Kidney (tissue), 14 donors: ENCODE results near the gene ZNF692. TPM values are rescaled to one million over a fixed set of nuclear protein-coding genes. Genes with fewer than 3 reads are reported as not detected.

Source experiments
- DNase-seq, 5 donors: peaks; one replicate each; pipeline ENCODE4 v3.0.0-alpha.2; 2013 to 2020
- FAIRE-seq: peaks from 2 replicates; lab custom pipeline; 2012; peaks lifted over from hg19 to GRCh38; lab: Jason Lieb, UNC
- H3K27ac ChIP-seq, 2 donors: one replicate each; pipeline ENCODE4 v1.7.0; 2013; ENCODE audit warnings: low read depth in 2 of 2, low read length in 2 of 2, inconsistent platforms in 1 of 2
- H3K27me3 ChIP-seq: one replicate; pipeline ENCODE4 v1.7.1; 2013; ENCODE audit warnings: low read length, inconsistent platforms; ENCODE audit not compliant: control insufficient read depth, insufficient read depth
- H3K36me3 ChIP-seq, 3 donors: one replicate each; pipeline versions ENCODE4 v1.7.0 to v1.7.1; 2013; ENCODE audit warnings: low read length in 3 of 3, control low read depth in 1 of 3, inconsistent platforms in 1 of 3; ENCODE audit not compliant: insufficient read depth in 3 of 3, control insufficient read depth in 2 of 3
- H3K4me1 ChIP-seq, 3 donors: one replicate each; pipeline versions ENCODE4 v1.7.0 to v1.7.1; 2013; ENCODE audit warnings: low read length in 3 of 3, inconsistent platforms in 1 of 3, low read depth in 1 of 3; ENCODE audit not compliant: control insufficient read depth in 2 of 3, insufficient read depth in 2 of 3
- H3K4me3 ChIP-seq, 3 donors: one replicate each; pipeline versions ENCODE4 v1.7.0 to v1.8.1; 2013; ENCODE audit warnings: low read length in 3 of 3, control low read depth in 1 of 3, inconsistent platforms in 1 of 3
- H3K9ac ChIP-seq, 3 donors: one replicate each; pipeline versions ENCODE4 v1.7.0 to v1.7.1; 2013; ENCODE audit warnings: low read length in 3 of 3, control low read depth in 1 of 3, inconsistent platforms in 1 of 3
- H3K9me3 ChIP-seq, 3 donors: one replicate each; pipeline versions ENCODE4 v1.7.0 to v1.7.1; 2013; ENCODE audit warnings: low read length in 3 of 3, control low read depth in 1 of 3, inconsistent platforms in 1 of 3; ENCODE audit not compliant: control insufficient read depth in 2 of 3, insufficient read depth in 1 of 3
- CTCF ChIP-seq: IDR thresholded peaks from 3 replicates; pipeline ENCODE4 v1.5.1; 2012; ENCODE audit warnings: mild to moderate bottlenecking, moderate library complexity, borderline replicate concordance; ENCODE audit not compliant: insufficient read depth; ENCODE audit errors: extremely low read depth
- intact Hi-C: fragments of 100-400 bp; cut with DNase I; formaldehyde crosslinking; loops from one replicate; pipeline ENCODE4 v1.11.1; 2022
- polyA plus RNA-seq: library from polyadenylated mRNA; stranded (reverse); fragments of 350-450 nt; fragmentation: Illumina TruSeq; extraction: RNeasy Lipid Tissue Mini Kit (QIAGEN cat#74804); gene quantifications from one replicate; pipeline ENCODE4 v1.2.3, GENCODE V29; 2014; ENCODE audit warnings: low read depth, low replicate concordance; ENCODE audit not compliant: insufficient read depth
- total RNA-seq: library from RNA; stranded (reverse); fragmentation: NEBNext Ultra II Directional; extraction: Animal tissue kit (Norgen Biotek cat#: 25700); gene quantifications from one replicate; pipeline ENCODE4 v1.2.1, GENCODE V29; 2021
- donor health status: control.
- donor health status: control.
- donor health status: control.
- donor health status: control.
- donor health status: control.
- donor health status: DM: yes; HTN: yes; CAD: no.
- donor health status: Normal renal cell carcinoma (clear cell type).

Gene ZNF692
- total and polyA plus RNA-seq, 2 donors from 2014 or later = 29.6 to 34.4 TPM

DNA sequence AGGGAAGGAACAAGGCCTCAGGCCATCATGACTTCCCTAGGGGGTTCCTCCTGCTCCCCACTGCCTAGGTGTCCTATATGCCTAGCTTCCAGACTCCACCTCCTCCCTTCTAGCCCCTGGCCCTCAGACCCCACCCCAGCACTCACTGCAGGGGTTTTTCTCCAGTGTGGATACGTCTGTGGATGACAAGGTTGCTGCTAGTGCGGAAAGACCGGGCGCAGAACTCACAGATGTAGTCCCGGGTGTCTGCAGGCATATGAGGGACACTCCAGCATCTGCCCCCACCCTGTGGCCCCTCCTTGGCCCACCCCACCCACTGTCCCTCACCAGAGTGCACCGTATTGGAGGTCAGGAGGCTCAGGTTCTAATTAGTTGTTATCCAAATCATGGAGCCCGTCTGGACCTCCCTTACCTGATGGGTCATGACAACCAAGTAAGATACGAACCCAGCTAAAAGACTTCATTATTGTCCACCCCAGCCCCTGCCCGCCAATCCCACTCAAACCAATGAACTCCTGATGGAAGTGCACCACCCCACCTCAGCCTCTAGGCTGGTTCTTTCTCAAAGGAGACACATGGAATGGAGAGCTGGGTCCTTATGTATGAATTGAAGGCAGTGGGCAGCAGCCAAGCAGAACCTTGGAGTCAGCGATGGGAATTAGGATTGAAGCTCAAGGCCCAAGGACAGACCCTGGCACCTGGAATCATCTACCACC is 8.2 kb downstream of the ZNF692 start:
- no peak for FAIRE-seq
- Histone ChIP-seq H3K9me3 (no peaks in the 10 kb centered on the region), H3K4me1 (no peaks in the 10 kb centered on the region), H3K4me3 (no peak overlapping the region), H3K27ac (no peak overlapping the region), H3K27me3 (no peaks in the 10 kb centered on the region), H3K36me3 (peaks cover 0 to 30% (median 28%) of the 10 kb centered on the region in 3 donors), H3K9ac (no peak overlapping the region)
- peak in 1 of 5 donors; percentile 6 for DNase-seq
- no peak for TF ChIP-seq CTCF
- intact Hi-C loops = no loop called here

DNA sequence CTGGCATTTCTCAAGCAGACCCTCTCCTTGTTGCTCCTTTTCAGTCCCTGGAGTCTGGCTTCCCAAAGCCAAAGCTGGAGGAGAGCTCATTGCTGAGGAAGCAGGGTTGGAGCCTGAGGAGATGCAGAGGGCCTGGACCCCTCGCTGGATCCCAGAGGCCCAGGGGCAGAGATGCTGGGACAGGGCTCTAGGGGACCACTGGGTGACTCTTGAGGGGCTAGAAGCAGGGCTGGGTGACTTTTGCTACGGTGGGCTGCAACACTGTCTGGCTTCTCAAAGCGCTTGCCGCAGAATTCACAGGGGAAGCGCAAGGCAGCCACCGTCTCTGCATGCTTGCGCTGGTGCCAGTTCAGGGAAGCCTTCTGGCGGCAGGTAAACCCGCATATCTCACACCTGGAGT is 8.8 kb downstream of the ZNF692 start:
- H3K9me3 ChIP-seq = no peaks in the 10 kb centered on the region
- peaks cover 0 to 36% (median 30%) of the 10 kb centered on the region in 3 donors for H3K36me3 ChIP-seq
- no peaks in the 10 kb centered on the region for H3K27me3 ChIP-seq
- no peaks in the 10 kb centered on the region for H3K4me1 ChIP-seq
- no peak overlapping the region for H3K4me3 ChIP-seq
- peak in 2 of 5 donors; percentile 7 to 23 for DNase-seq
- no peak for FAIRE-seq
- no peak overlapping the region for H3K9ac ChIP-seq
- intact Hi-C loops = no loop called here
- TF ChIP-seq CTCF = no peak
- no peak overlapping the region for H3K27ac ChIP-seq

GRCh38 chr1:248849637-248850036 is 9.2 kb downstream of the ZNF692 start:
- no peak for TF ChIP-seq CTCF
- H3K9me3 ChIP-seq = no peaks in the 10 kb centered on the region
- no peaks in the 10 kb centered on the region for H3K4me1 ChIP-seq
- H3K27me3 ChIP-seq = no peaks in the 10 kb centered on the region
- no peak overlapping the region for H3K4me3 ChIP-seq
- H3K27ac ChIP-seq = no peak overlapping the region
- H3K9ac ChIP-seq = no peak overlapping the region
- intact Hi-C loops = no loop called here
- DNase-seq (peak in 2 of 5 donors; percentile 4 to 23), FAIRE-seq (no peak)
- H3K36me3 ChIP-seq = peaks cover 0 to 37% (median 27%) of the 10 kb centered on the region in 3 donors

DNA sequence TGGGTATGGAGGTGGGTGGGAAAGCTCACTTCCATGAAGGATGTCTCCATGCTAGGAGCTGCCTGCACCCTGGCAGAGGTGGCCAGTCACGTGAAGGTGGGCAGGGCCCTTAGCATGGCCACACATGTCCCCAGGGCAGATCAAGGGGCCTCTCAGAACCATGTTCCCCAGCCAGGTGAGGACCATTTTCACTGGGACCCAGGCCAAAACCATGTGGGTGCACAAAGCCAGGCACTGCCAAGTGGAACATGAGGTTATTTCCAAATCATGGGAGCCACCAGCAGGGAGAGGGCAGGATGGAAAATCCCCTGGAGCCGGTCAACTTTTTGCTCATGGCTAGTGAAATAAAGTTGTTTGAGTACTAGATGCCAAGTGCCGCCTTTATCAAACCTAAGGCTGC is 9.7 kb downstream of the ZNF692 start:
- Histone ChIP-seq H3K27ac (no peak overlapping the region), H3K9me3 (no peaks in the 10 kb centered on the region), H3K36me3 (peaks cover 0 to 37% (median 31%) of the 10 kb centered on the region in 3 donors), H3K4me1 (no peaks in the 10 kb centered on the region), H3K27me3 (no peaks in the 10 kb centered on the region), H3K4me3 (no peak overlapping the region), H3K9ac (no peak overlapping the region)
- FAIRE-seq (no peak), DNase-seq (peak in 2 of 5 donors; percentile 5 to 28)
- intact Hi-C loops = no loop called here
- TF ChIP-seq CTCF = no peak
